H1 (cell line): ENCODE results near the gene CELF2.

Experiments used
- CEBPB ChIP-seq: IDR thresholded peaks from 2 replicates; pipeline ENCODE4 v1.6.1; 2012; ENCODE audit warnings: low read depth, low read length
- CTCF ChIP-seq, 3 experiments: IDR thresholded peaks; 1 replicate in 2 of 3; 2 replicates in 1 of 3; pipeline versions ENCODE4 v1.5.1 to v1.6.1; 2011; ENCODE audit warnings: low read length in 3 of 3, mild to moderate bottlenecking in 3 of 3, inconsistent platforms in 2 of 3, low read depth in 1 of 3, moderate library complexity in 1 of 3; ENCODE audit not compliant: insufficient read depth in 1 of 3; ENCODE audit errors: control extremely low read depth in 1 of 3
- EZH2 ChIP-seq: fragments of 200-600 bp; sonication (generic); IDR thresholded peaks from 2 replicates; pipeline ENCODE4 v1.7.1; 2012; ENCODE audit warnings: low read depth, mild to moderate bottlenecking, moderate library complexity, low read length, inconsistent platforms; ENCODE audit not compliant: severe bottlenecking
- POLR2A ChIP-seq, 2 experiments: IDR thresholded peaks; 1 replicate in 1 of 2; 2 replicates in 1 of 2; pipeline ENCODE4 v1.6.1; 2011; ENCODE audit warnings: low read depth in 2 of 2, low read length in 2 of 2, mild to moderate bottlenecking in 2 of 2; ENCODE audit errors: control extremely low read depth in 1 of 2
- POLR2AphosphoS5 ChIP-seq: IDR thresholded peaks from 2 replicates; pipeline ENCODE4 v1.6.1; 2011; ENCODE audit warnings: low read depth, low read length
- TCF12 ChIP-seq: IDR thresholded peaks from 2 replicates; pipeline ENCODE4 v1.6.1; 2011; ENCODE audit warnings: low read depth, mild to moderate bottlenecking, low read length

GRCh38 chr10:11217521-11217920 is 199.8 kb downstream of the CELF2 start:
- TF ChIP-seq CTCF (IDR thresholded peaks at IDR 0.05; ENCODE audit: control extremely low read depth in 1 of 3, insufficient read depth in 1 of 3, low read depth in 1 of 3, low read length in 3 of 3) (no peak), POLR2A (IDR thresholded peaks at IDR 0.05; ENCODE audit: control extremely low read depth in 1 of 2, low read depth in 2 of 2, low read length in 2 of 2) (no peak), CEBPB (no peak), TCF12 (no peak), POLR2AphosphoS5 (no peak), EZH2 (no peak)
